ENCODE data around the gene ST6GAL1.

DNA sequence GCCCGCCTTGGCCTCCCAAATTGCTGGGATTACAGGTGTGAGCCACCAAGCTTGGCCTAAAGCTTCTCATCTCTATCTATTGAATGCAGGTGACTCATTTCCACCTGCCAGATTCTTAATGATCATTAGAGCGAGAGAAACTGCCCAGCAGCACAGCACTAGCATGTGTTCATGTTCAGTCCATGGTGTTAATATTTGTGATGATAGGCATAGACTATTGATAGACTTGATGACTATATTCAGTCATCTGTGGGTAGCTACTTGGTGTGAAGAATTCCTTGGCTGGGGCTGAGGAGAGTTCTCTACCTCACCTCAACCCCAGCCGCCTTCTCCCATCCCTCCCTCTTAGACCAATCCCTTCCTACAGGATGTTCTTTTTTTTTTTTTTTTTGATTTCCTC, 60.0 kb downstream of the ST6GAL1 start:
- TF ChIP-seq MAZ (IDR thresholded peaks at IDR 0.05; ENCODE audit: borderline replicate concordance, low read depth, low read length) (no peak), CTCF (conservative IDR thresholded peaks at IDR 0.05; ENCODE audit: low read depth, low read length) (no peak), SMC3 (IDR thresholded peaks at IDR 0.05; ENCODE audit: low read depth, low read length) (no peak), POLR2A (IDR thresholded peaks at IDR 0.05; ENCODE audit: low read depth, low read length) (no peak), CEBPB (IDR thresholded peaks at IDR 0.05; ENCODE audit: low read depth, low read length) (no peak), BHLHE40 (IDR thresholded peaks at IDR 0.05; ENCODE audit: low read depth, low read length) (no peak), FOS (IDR thresholded peaks at IDR 0.05; ENCODE audit: low read depth, low read length) (no peak), MXI1 (IDR thresholded peaks at IDR 0.05; ENCODE audit: borderline replicate concordance, low read depth, low read length) (no peak), RAD21 (IDR thresholded peaks at IDR 0.05; ENCODE audit: low read length) (no peak), RCOR1 (IDR thresholded peaks at IDR 0.05; ENCODE audit: insufficient replicate concordance, low read length) (no peak), NFE2L2 (IDR thresholded peaks at IDR 0.05; ENCODE audit: low read depth, low read length) (no peak), RFX5 (IDR thresholded peaks at IDR 0.05; ENCODE audit: low read depth, low read length) (no peak)
- TF ChIP-seq, protein P1, sequence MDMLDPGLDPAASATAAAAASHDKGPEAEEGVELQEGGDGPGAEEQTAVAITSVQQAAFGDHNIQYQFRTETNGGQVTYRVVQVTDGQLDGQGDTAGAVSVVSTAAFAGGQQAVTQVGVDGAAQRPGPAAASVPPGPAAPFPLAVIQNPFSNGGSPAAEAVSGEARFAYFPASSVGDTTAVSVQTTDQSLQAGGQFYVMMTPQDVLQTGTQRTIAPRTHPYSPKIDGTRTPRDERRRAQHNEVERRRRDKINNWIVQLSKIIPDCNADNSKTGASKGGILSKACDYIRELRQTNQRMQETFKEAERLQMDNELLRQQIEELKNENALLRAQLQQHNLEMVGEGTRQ (IDR thresholded peaks at IDR 0.05; ENCODE audit: low read depth, low read length): no peak
